ENCODE data around the gene SLC7A10.

The SLC7A10 gene

GRCh38 chr19:33252971-33253370 lies 27.3 kb upstream of the SLC7A10 start:
- Histone ChIP-seq H3K9me3 (ENCODE audit: control insufficient read depth, insufficient read depth, low read depth, low read length) (peaks cover 4% of the 10 kb centered on the region), H3K27me3 (ENCODE audit: control insufficient read depth, insufficient read depth, low read length) (no peaks in the 10 kb centered on the region), H3K4me3 (ENCODE audit: low read depth, low read length) (no peak overlapping the region), H3K9ac (ENCODE audit: low read length) (no peak overlapping the region), H3K36me3 (ENCODE audit: control insufficient read depth, insufficient read depth, low read length) (no peaks in the 10 kb centered on the region), H3K27ac (ENCODE audit: low read depth, low read length) (no peak overlapping the region), H3K4me1 (ENCODE audit: control insufficient read depth, insufficient read depth, low read length) (peaks cover 11% of the 10 kb centered on the region)

DNA sequence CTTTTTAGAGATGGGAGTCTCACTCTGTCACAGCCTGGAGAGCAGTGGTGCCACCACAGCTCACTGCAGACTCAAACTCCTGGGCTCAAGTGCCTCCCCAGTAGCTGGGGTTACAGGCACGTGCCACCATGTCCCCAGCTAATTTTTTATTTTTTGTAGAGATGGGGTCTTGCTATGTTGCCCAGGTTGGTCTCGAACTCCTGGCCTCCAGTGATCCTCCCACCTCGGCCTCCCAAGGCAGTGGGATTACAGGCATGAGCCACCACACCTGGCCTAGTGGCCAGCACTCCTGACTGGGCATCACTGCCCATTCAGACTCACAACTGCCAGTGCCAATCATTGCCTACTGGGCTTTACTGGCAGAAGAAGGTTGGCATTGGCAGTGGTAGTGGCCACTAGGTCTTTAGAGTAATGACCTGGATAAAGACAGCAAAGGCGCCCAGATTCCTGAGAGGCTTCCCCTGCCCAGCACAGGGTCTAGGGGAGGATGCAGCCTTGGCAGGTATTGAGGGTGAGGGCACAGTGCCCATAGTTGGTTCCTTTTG lies 26.8 kb upstream of the SLC7A10 start:
- Histone ChIP-seq H3K4me3 (ENCODE audit: low read depth, low read length) (no peak overlapping the region), H3K9me3 (ENCODE audit: control insufficient read depth, insufficient read depth, low read depth, low read length) (no peaks in the 10 kb centered on the region; the same call in 1 of the 2 replicates), H3K36me3 (ENCODE audit: control insufficient read depth, insufficient read depth, low read length) (no peaks in the 10 kb centered on the region), H3K27ac (ENCODE audit: low read depth, low read length) (no peak overlapping the region), H3K4me1 (ENCODE audit: control insufficient read depth, insufficient read depth, low read length) (peaks cover 11% of the 10 kb centered on the region), H3K9ac (ENCODE audit: low read length) (no peak overlapping the region), H3K27me3 (ENCODE audit: control insufficient read depth, insufficient read depth, low read length) (no peaks in the 10 kb centered on the region)

DNA sequence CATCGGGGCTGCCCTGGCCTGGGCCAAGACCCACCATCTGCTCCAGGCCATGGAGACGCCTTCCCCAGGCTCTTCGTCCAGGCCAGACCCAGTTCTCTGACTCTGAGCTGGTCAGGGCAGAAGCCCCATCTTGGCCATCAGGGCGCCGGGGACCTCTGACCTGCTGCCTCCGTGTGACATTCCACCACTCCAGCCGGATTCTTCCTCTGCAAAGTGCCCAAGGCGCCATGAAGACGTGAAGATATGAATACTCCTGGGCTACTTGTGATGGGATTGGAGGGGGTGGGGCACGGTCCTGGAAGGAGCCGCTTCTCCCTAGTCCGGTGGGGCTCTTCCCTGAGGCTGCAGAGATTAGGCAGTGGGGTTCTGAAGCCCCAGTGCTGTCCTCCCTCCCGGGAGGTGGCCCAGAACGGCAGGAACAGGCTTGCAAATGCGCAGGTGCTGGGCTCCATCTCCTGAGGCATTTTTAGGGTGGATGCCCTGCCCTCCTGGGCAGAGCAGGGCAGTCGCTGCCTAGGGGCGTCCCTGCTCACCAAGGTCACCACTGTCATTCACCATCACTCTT lies 26.0 kb upstream of the SLC7A10 start:
- no peaks in the 10 kb centered on the region for H3K36me3 ChIP-seq (ENCODE audit: control insufficient read depth, insufficient read depth, low read length)
- H3K9me3 ChIP-seq (ENCODE audit: control insufficient read depth, insufficient read depth, low read depth, low read length) = no peaks in the 10 kb centered on the region; the same call in 1 of the 2 replicates
- H3K27me3 ChIP-seq (ENCODE audit: control insufficient read depth, insufficient read depth, low read length) = no peaks in the 10 kb centered on the region
- no peak overlapping the region for H3K9ac ChIP-seq (ENCODE audit: low read length)
- peaks cover 11% of the 10 kb centered on the region for H3K4me1 ChIP-seq (ENCODE audit: control insufficient read depth, insufficient read depth, low read length)
- H3K27ac ChIP-seq (ENCODE audit: low read depth, low read length) = no peak overlapping the region
- no peak overlapping the region for H3K4me3 ChIP-seq (ENCODE audit: low read depth, low read length)

DNA sequence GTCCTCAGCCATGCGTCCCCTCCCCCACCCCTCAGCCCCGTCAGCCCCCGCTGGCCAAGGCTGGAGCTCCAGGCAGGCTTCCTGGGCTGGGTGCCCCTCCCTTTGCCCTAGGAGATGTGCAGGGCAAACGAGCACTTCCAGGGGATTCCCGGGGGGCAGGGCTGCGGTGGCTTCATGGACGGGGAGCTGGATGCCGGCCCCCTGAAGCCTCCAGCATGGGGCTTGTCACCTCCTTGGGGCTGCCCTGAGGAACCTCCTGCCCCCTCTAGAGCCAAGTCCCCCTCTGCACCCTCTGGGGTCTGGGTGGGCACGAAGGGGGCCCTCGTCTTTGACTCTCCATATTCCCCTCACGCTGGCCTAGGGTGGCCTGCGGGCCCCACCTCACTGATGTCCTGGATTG lies 25.4 kb upstream of the SLC7A10 start:
- no peak overlapping the region for H3K9ac ChIP-seq (ENCODE audit: low read length)
- H3K36me3 ChIP-seq (ENCODE audit: control insufficient read depth, insufficient read depth, low read length) = no peaks in the 10 kb centered on the region
- H3K9me3 ChIP-seq (ENCODE audit: control insufficient read depth, insufficient read depth, low read depth, low read length) = peaks cover 3% of the 10 kb centered on the region
- no peak overlapping the region for H3K4me3 ChIP-seq (ENCODE audit: low read depth, low read length)
- H3K27me3 ChIP-seq (ENCODE audit: control insufficient read depth, insufficient read depth, low read length) = no peaks in the 10 kb centered on the region
- H3K4me1 ChIP-seq (ENCODE audit: control insufficient read depth, insufficient read depth, low read length) = peaks cover 11% of the 10 kb centered on the region
- no peak overlapping the region for H3K27ac ChIP-seq (ENCODE audit: low read depth, low read length)

GRCh38 chr19:33250500-33250899 lies 24.9 kb upstream of the SLC7A10 start:
- Histone ChIP-seq H3K4me1 (ENCODE audit: control insufficient read depth, insufficient read depth, low read length) (peaks cover 11% of the 10 kb centered on the region), H3K9me3 (ENCODE audit: control insufficient read depth, insufficient read depth, low read depth, low read length) (peaks cover 9% of the 10 kb centered on the region), H3K27me3 (ENCODE audit: control insufficient read depth, insufficient read depth, low read length) (no peaks in the 10 kb centered on the region), H3K27ac (ENCODE audit: low read depth, low read length) (no peak overlapping the region), H3K36me3 (ENCODE audit: control insufficient read depth, insufficient read depth, low read length) (no peaks in the 10 kb centered on the region), H3K9ac (ENCODE audit: low read length) (no peak overlapping the region), H3K4me3 (ENCODE audit: low read depth, low read length) (no peak overlapping the region)

- H3K27ac ChIP-seq (ENCODE audit: low read depth, low read length) = no peak overlapping the region
- no peaks in the 10 kb centered on the region for H3K27me3 ChIP-seq (ENCODE audit: control insufficient read depth, insufficient read depth, low read length)
- peaks cover 15% of the 10 kb centered on the region for H3K9me3 ChIP-seq (ENCODE audit: control insufficient read depth, insufficient read depth, low read depth, low read length)
- no peak overlapping the region for H3K9ac ChIP-seq (ENCODE audit: low read length)
- no peak overlapping the region for H3K4me3 ChIP-seq (ENCODE audit: low read depth, low read length)
- H3K36me3 ChIP-seq (ENCODE audit: control insufficient read depth, insufficient read depth, low read length) = no peaks in the 10 kb centered on the region
- peaks cover 11% of the 10 kb centered on the region for H3K4me1 ChIP-seq (ENCODE audit: control insufficient read depth, insufficient read depth, low read length)
Measured at GRCh38 chr19:33249740-33250366, 24.2 kb upstream of the SLC7A10 start.

DNA sequence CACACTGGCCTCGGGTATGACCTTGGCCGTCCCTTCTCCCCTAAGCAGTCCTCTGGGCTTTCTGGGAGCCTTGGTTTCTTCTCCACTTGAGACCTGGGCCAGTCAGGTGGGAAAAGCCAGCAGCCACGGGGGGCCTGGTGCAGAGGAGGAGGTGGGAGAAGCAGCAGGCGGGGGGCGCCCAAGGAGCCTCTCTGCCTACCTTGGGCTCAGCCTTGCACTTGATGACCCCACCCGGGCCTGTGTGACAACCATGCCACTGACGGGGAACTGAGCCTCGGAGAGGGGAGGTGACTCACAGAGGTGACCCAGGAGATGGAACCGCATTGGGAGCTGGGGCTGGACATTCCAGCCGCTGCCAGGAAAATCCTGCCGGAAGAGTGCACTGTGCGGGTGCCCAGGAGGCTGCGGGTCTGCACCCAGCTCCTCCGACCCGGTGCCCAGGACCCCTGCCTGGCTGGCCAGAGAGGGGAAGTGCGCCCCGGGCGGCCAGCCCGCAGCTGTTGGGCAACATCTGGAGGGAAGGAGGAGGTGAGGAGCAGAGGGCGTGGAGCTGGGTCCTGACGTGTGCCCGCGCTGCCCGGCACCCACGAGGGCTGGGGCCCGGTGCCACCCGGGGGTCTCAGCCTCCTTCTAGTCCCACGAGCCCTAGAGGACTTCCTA lies 23.4 kb upstream of the SLC7A10 start:
- no peaks in the 10 kb centered on the region for H3K36me3 ChIP-seq (ENCODE audit: control insufficient read depth, insufficient read depth, low read length)
- no peaks in the 10 kb centered on the region for H3K27me3 ChIP-seq (ENCODE audit: control insufficient read depth, insufficient read depth, low read length)
- no peak overlapping the region for H3K9ac ChIP-seq (ENCODE audit: low read length)
- peaks cover 16% of the 10 kb centered on the region for H3K9me3 ChIP-seq (ENCODE audit: control insufficient read depth, insufficient read depth, low read depth, low read length)
- peaks cover 11% of the 10 kb centered on the region for H3K4me1 ChIP-seq (ENCODE audit: control insufficient read depth, insufficient read depth, low read length)
- H3K27ac ChIP-seq (ENCODE audit: low read depth, low read length) = no peak overlapping the region
- no peak overlapping the region for H3K4me3 ChIP-seq (ENCODE audit: low read depth, low read length)

DNA sequence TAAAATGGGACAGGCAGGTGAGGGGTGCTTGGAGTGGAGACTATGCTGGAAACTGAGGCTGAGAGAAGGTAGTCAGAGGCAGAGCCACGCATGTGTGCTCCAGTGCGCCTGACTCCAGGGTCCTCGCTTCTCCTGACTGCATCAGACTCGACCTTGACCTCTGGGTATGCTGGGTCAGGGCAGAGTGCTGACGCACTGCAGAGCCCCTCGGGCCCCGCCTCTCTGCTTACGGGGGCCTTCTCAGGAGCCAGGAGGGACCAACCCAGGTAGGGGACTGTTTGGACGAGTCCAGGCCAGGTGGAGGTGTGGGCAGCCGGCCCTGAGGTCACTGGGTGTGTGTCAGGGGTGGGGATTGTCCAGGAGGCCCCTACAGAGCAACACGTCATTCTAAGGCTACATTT lies 22.9 kb upstream of the SLC7A10 start:
- peaks cover 11% of the 10 kb centered on the region for H3K4me1 ChIP-seq (ENCODE audit: control insufficient read depth, insufficient read depth, low read length)

GRCh38 chr19:33248104-33248503 lies 22.5 kb upstream of the SLC7A10 start:
- H3K36me3 ChIP-seq (ENCODE audit: control insufficient read depth, insufficient read depth, low read length) = no peaks in the 10 kb centered on the region
- no peak overlapping the region for H3K9ac ChIP-seq (ENCODE audit: low read length)
- H3K27me3 ChIP-seq (ENCODE audit: control insufficient read depth, insufficient read depth, low read length) = peaks cover 4% of the 10 kb centered on the region; the same call in 1 of the 2 replicates
- H3K9me3 ChIP-seq (ENCODE audit: control insufficient read depth, insufficient read depth, low read depth, low read length) = peaks cover 16% of the 10 kb centered on the region
- no peak overlapping the region for H3K4me3 ChIP-seq (ENCODE audit: low read depth, low read length)
- H3K4me1 ChIP-seq (ENCODE audit: control insufficient read depth, insufficient read depth, low read length) = peaks cover 11% of the 10 kb centered on the region
- no peak overlapping the region for H3K27ac ChIP-seq (ENCODE audit: low read depth, low read length)

More for the DNA sequence above, 22.9 kb upstream of the SLC7A10 start:
- Histone ChIP-seq H3K9me3 (ENCODE audit: control insufficient read depth, insufficient read depth, low read depth, low read length) (peaks cover 16% of the 10 kb centered on the region), H3K9ac (ENCODE audit: low read length) (no peak overlapping the region), H3K4me3 (ENCODE audit: low read depth, low read length) (no peak overlapping the region), H3K36me3 (ENCODE audit: control insufficient read depth, insufficient read depth, low read length) (no peaks in the 10 kb centered on the region), H3K27ac (ENCODE audit: low read depth, low read length) (no peak overlapping the region), H3K27me3 (ENCODE audit: control insufficient read depth, insufficient read depth, low read length) (peaks cover 4% of the 10 kb centered on the region; the same call in 1 of the 2 replicates)

- H3K27ac ChIP-seq (ENCODE audit: low read depth, low read length) = no peak overlapping the region
- H3K9ac ChIP-seq (ENCODE audit: low read length) = no peak overlapping the region
- H3K9me3 ChIP-seq (ENCODE audit: control insufficient read depth, insufficient read depth, low read depth, low read length) = peaks cover 16% of the 10 kb centered on the region
- no peaks in the 10 kb centered on the region for H3K36me3 ChIP-seq (ENCODE audit: control insufficient read depth, insufficient read depth, low read length)
- H3K4me1 ChIP-seq (ENCODE audit: control insufficient read depth, insufficient read depth, low read length) = peaks cover 11% of the 10 kb centered on the region
- H3K4me3 ChIP-seq (ENCODE audit: low read depth, low read length) = no peak overlapping the region
- peaks cover 4% of the 10 kb centered on the region; the same call in 1 of the 2 replicates for H3K27me3 ChIP-seq (ENCODE audit: control insufficient read depth, insufficient read depth, low read length)
Measured at GRCh38 chr19:33247441-33247819, 21.8 kb upstream of the SLC7A10 start.
